Sigmoid colon (tissue), 4 donors: ENCODE results near the gene APOH.

Experiments used
- CTCF ChIP-seq, 4 experiments: fragments of 450-650 bp in 3 of 4; fragments of 200-600 bp in 1 of 4; IDR thresholded peaks; one replicate each; pipeline ENCODE4 v1.5.1; 2016 to 2019; ENCODE audit warnings: antibody characterized with exemption in 4 of 4, mild to moderate bottlenecking in 3 of 4, moderate library complexity in 2 of 4
- POLR2AphosphoS5 ChIP-seq, 4 donors: sonication (generic); formaldehyde crosslinking; IDR thresholded peaks; one replicate each; pipeline ENCODE4 v1.6.1; 2017; ENCODE audit warnings: antibody characterized with exemption in 4 of 4

GRCh38 chr17:66214884-66215528 is 14.2 kb downstream of the APOH start:
- TF ChIP-seq CTCF (IDR thresholded peaks at IDR 0.05): no peak
- TF ChIP-seq POLR2AphosphoS5 (IDR thresholded peaks at IDR 0.05): no peak
